OCI-M2 (cell line): ENCODE data around the gene UBR7.
"Not testable (repeated sequence)": the region's sequence is repeated elsewhere in the genome, so short reads cannot be mapped to it uniquely, and the experiment has no call there.

Source experiments
- DNase-seq: peaks from one replicate; lab custom pipeline; 2025; ENCODE audit not compliant: unreplicated experiment; lab: John Stamatoyannopoulos, UW

The UBR7 gene

DNA sequence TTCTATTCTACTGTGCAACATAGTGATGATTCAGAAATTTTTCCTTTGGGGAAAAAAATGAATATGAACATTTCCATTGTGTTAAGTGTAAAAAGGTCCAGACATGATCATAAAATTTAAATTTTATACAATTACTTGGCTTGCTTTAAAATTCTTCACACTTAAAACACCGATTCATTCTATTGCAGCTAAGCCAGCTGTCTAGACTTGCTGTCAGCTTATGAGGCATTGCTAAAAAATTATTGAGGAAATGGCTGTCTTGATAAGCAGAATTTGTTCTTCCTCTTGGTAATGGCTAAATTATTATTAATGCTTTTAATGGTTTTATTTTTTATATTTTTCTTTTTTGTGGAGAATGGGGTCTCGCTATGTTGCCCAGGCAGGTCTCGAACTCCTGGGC, 20.1 kb upstream of the UBR7 start:
- no peak for DNase-seq

DNA sequence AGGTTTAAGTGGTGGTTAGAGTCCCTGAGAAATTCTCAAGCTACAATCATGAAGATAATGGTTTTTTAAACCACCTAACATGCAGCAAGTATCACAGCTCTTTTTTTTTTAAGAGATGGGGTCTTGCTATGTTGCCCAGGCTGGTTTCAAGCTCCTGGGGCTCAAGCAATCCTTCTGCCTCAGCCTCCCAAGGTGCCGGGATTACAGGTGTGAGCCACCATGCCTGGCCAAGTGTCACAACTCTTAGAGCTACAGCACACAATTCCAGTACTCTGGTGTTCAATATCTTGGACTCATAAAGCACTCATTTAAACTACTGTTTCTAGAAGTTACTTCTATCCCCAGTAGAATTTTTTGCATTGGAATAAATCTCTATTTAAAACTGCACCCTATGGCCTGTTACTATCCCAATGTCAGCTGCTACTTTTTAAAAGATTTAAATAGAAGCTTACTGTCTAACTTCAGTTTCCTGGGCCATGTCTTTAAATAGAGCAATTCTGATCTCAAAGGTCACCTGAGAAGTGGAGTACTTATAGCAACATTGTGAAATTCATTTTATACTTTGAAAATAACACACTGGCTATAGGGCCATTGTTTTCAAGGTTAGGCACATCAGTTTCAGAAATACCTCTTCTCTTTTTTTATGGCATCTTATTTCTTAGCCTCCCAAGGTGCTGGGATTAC, 11.6 kb upstream of the UBR7 start:
- DNase-seq: no peak

GRCh38 chr14:93199031-93199430, 8.0 kb upstream of the UBR7 start:
- no peak for DNase-seq

DNA sequence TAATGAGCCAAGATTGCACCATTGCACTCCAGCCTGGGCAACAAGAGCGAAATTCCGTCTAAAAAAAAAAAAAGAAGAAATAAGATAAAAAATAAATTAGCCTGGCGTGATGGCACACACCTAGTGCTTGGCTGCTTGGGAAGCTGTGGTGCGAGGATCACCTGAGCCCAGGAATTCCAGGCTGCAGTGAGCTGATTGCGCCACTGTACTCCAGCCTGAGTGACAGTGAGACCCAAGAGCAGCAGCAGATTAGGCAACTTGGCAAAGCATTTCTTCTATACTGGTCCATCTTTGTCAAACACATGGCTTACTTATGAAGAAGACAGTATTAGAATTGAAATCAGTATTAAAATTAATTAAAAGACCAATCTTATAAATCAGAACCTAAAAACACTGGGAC, 6.5 kb upstream of the UBR7 start:
- DNase-seq: no peak

DNA sequence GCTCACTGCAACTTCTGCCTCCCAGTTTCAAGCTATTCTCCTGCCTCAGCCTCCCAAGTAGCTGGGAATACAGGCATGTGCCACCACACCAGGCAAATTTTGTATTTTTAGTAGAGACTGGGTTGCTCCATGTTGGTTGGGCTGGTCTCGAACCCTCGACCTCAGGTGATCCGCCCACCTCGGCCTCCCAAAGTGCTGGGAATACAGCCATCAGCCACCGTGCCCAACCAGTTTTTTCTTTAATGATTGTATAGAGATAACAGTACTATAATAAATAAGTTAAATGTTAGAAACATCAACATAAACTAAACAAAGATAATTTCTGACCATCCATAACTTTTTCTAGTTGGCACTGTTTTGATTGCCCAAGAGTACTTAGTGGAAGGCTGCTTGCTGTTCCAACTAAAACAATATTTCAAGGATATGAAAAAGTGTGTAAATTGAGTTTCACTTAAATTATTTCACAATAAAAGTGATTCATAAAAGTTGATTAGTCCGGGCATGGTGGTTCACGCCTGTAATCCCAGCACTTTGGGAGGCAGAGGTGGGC, 5.8 kb upstream of the UBR7 start:
- DNase-seq: no peak

GRCh38 chr14:93207468-93208308, 632 bp downstream of the UBR7 start:
- no peak for DNase-seq

GRCh38 chr14:93212432-93212831, 5.4 kb downstream of the UBR7 start:
- DNase-seq: no peak

- DNase-seq: no peak
Measured at GRCh38 chr14:93214598-93214997, 7.5 kb downstream of the UBR7 start.

GRCh38 chr14:93219103-93219726, 12.2 kb downstream of the UBR7 start:
- DNase-seq: no peak

DNA sequence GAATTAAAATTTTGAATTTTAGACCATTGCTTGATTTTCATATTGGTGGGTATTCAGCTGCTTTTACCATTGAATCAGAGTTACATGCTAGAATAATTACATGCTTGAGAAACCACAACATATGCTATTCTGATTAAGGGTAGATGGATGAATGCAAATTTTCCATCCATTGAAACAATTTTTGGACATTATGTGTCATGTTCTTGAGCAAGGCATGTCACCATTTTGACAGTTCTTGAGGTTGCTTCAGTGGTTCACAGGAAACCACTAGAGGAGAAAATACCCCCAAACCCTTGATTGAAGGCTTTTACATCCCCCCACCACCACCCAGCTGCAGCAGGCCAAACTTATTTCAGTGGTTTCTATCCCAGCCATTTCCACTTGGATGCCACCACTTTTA, 13.5 kb downstream of the UBR7 start:
- no peak for DNase-seq

DNA sequence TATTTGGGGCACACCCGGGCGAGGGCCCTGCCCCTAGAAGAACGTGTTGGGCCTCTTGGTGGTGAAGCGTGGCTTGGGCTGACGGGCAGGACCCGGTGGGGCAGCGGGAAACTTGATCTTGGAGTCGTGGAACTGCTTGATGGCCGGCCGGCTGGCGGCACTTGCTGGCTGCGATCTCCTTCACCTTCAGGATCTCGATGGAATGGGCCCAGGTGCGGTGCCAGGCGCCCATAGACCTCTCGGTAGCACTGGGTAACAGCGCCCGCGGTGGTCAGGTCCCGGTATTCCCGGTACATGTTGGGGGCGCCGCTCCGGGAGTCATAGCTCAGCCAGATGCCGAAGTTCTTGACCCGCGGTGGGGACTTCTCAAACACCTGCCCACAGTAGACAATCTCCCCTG, 16.5 kb downstream of the UBR7 start:
- DNase-seq: no peak

DNA sequence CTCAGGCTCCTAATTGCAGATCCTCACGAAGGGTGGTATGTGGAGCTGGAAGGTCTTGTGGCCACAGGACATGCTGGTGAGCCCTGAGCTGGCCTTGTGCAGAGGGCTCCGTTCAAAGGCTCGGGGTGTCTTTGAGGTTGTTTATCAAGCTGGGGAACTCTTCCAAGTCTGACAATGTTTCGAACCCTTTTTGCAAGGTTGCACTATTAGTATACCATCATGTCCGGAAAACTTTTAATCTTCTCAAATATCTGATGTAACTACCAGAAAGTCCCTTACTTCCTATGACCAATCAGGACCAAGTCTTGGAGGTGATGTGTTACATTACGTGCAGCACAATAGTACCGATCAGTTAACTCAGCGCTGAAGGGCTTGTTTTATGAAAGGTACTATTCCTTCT, 21.5 kb downstream of the UBR7 start:
- no peak for DNase-seq

GRCh38 chr14:93230539-93230938, 23.5 kb downstream of the UBR7 start:
- no peak for DNase-seq

DNA sequence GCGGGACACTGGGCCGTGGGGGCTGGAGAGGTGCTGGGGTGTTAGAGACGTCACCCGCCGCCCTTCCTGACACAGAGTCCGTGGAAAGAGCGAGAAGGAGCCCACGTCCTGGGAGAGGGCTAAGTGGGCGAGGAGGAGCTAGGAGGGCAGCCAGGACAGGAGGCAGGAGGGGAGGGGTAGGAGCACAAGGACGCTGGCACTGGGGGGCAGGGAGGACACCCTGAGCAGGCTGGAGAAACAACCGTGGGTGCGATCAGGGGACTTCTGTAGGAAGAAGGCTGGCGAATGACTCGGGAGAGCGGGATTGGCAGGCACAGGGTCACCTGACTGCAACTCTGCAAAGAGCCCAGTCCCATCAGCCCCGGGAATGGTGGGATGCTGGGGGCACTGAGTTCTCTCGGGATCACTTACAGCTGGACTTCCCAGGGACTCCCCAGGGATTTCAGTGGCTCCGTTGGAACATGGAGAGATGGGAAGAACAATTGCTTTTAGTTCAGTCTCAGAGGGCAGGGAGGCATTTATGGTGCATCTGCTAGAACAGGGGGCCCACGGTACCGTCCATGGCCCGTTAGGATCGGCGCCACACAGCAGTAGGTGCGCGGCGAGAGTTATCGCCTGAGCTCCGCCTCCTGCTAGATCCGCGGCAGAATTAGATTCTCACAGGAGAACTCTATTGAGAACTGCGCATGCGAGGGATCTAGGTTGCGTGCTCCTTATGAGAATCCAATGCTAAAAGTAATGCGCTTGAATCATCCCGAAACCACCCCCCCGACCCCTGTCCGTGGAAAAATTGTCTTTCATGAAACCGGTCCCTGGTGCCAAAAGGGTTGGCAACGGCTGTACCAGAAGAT, 24.3 kb downstream of the UBR7 start:
- DNase-seq: no peak

DNA sequence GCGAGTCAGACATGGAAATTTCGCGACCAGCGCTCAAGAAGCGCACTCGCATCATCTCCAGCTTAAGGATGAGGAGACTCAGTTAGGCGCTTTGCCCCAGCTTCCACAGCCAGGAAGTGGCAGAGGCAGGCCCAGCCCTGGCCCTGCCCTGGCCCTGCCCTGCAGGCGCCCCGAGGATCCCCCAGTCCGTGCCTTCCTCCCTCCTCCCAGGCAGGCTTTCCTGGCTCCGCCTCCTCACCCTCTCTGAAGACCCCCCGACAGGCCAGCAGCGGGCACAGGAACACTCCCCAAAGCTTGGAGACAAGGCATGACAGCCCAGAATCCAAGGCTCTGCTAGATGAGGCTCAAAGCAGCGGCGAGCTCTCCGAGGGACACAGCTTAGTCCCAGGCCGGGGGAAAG, 25.1 kb downstream of the UBR7 start:
- no peak for DNase-seq

DNA sequence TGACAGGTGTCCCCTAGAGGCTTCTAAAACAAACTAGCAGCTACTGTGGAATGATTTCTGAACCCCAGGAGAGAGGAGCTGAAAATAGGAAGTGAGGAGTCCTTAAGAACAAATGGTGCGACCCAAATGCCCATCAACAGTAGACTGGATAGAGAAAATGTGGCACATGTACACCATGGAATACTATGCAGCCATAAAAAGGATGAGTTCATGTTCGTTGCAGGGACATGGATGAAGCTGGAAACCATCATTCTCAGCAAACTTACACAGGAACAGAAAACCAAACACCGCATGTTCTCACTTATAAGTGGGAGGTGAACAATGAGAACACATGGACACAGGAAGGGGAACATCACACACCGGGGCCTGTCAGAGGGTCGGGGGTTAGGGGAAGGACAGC, 26.0 kb downstream of the UBR7 start:
- not testable (repeated sequence) for DNase-seq

DNA sequence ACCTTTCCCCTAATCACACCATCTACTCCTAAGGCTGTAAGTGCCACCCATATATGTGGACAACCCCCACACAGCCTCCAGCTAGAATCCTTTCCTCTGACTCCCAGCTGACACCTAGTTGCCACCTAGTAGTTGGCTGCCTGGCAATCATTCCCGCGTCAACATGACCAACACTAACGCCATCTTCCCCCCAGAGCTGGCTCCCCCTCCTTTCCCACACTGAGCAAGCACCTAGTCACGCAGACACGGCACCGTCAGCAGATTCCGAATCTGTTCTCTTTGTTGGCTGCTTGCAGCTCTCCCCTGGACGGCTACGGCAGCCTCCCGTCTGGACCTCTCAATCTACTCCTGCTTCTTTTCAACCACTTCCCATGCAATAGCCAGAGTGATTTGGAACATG, 27.7 kb downstream of the UBR7 start:
- no peak for DNase-seq

GRCh38 chr14:93239869-93240677, 33.0 kb downstream of the UBR7 start:
- no peak for DNase-seq

GRCh38 chr14:93240678-93241000, 33.6 kb downstream of the UBR7 start:
- no peak for DNase-seq

GRCh38 chr14:93245764-93246420, 38.8 kb downstream of the UBR7 start:
- DNase-seq: no peak
